SJSA1 (cell line): Measurements from ENCODE around the gene MGAT4D. TPM values are rescaled to one million over a fixed set of nuclear protein-coding genes. Genes with fewer than 3 reads are reported as not detected.
"Not testable (repeated sequence)": the region's sequence is repeated elsewhere in the genome, so short reads cannot be mapped to it uniquely, and the experiment has no call there.

Source experiments
- DNase-seq, 2 experiments: peaks; one replicate each; pipeline ENCODE4 v3.0.0-alpha.2; 2015 to 2020; ENCODE audit warnings: low spot score in 2 of 2, low read depth in 1 of 2
- H3K27ac ChIP-seq: fragments of 250-450 bp; sonication (Bioruptor Pico); 2 replicates; pipeline ENCODE4 v1.5.1; 2020; ENCODE audit warnings: mild to moderate bottlenecking, moderate library complexity
- H3K27me3 ChIP-seq: fragments of 250-450 bp; sonication (Bioruptor Pico); replicated peaks from 2 replicates; pipeline ENCODE4 v1.5.1; 2020; ENCODE audit warnings: mild to moderate bottlenecking, moderate library complexity
- H3K36me3 ChIP-seq: fragments of 250-450 bp; sonication (Bioruptor Pico); 2 replicates; pipeline ENCODE4 v1.5.1; 2020; ENCODE audit warnings: mild to moderate bottlenecking
- H3K4me1 ChIP-seq: fragments of 250-450 bp; sonication (Bioruptor Pico); replicated peaks from 2 replicates; pipeline ENCODE4 v1.6.1; 2021; ENCODE audit warnings: mild to moderate bottlenecking
- H3K4me3 ChIP-seq: fragments of 250-450 bp; sonication (Bioruptor Pico); 2 replicates; pipeline ENCODE4 v1.5.1; 2020; ENCODE audit warnings: mild to moderate bottlenecking
- H3K9me3 ChIP-seq: fragments of 250-450 bp; sonication (Bioruptor Pico); replicated peaks from 2 replicates; pipeline ENCODE4 v1.5.1; 2020; ENCODE audit warnings: mild to moderate bottlenecking
- total RNA-seq: library from RNA; depleted of rRNA; stranded (reverse); fragments of >200 nt; shearing (Covaris generic); gene quantifications from 2 replicates; pipeline ENCODE4 v1.2.3, GENCODE V29; 2014; rRNA removed

MGAT4D gene
- total RNA-seq: not detected in 2 replicates

DNA sequence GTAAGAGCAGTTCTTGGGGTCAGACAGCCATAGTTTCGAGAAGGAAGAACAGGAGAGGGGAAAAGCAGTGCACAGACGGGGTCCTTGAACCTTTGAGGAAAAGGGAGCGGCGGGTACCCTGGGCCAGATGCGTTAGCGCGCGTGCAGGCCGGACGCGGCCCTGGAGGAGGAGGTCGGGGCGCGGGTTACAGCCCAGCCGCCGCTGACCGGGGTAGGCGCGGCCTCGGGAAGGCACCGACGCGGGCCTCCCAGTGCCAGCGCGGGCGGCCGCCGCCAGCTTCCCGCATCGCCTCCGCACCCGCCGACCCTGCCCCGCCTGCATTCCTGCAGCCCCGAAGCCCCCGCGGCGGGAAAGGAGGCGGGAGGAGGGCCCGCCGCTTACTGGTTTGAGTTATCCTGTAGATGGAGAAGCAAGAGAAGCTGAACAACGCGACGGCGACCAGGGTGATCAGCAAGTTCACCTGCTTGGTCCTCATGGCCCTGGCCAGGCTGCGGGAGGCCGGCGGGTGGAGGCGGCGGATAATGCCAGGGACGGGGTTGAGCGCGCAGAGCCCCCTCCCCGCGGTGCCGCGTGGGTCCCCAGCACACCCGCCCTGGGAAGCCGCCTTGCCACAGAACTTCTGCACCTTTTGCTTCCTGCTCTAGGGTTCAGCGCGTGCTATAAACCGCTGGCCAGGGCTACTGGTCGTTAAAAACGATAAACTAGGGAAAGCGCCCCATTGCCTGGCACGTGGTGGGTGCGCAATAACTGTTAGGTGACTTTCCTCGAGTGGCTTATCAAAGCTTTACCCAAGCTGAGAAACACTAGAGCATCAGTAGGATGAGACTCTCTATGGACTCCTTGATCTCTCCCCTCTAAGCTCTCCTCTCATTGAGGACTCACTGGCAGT, at the start of gene MGAT4D:
Gene MGAT4D (minus strand): TSS at position 547 of the 890 bp plus-strand sequence. CDS start 71 bp downstream, at position 476.
- no peak within 1 kb of the TSS for H3K4me3 ChIP-seq
- H3K9me3 ChIP-seq: no peaks in the 10 kb centered on the region
- H3K27me3 ChIP-seq: peaks cover 56% of the 10 kb centered on the region
- H3K27ac ChIP-seq: no peak within 1 kb of the TSS
- no peaks in the 10 kb centered on the region for H3K36me3 ChIP-seq
- no peak for DNase-seq
- H3K4me1 ChIP-seq: no peaks in the 10 kb centered on the region

- H3K4me3 ChIP-seq: no peak overlapping the region
- H3K36me3 ChIP-seq: peaks cover 21% of the 10 kb centered on the region
- DNase-seq: peak in 1 of 2 experiments; percentile 63
- no peaks in the 10 kb centered on the region for H3K27me3 ChIP-seq
- peak overlapping the region; percentile 92 for H3K27ac ChIP-seq
- H3K4me1 ChIP-seq: peaks cover 20% of the 10 kb centered on the region
- H3K9me3 ChIP-seq: no peaks in the 10 kb centered on the region
Measured at GRCh38 chr4:140533951-140534480, 35.9 kb upstream of the MGAT4D start.

GRCh38 chr4:140529434-140529833, 31.3 kb upstream of the MGAT4D start:
- H3K9me3 ChIP-seq: no peaks in the 10 kb centered on the region
- DNase-seq: no peak
- H3K36me3 ChIP-seq: peaks cover 19% of the 10 kb centered on the region
- peaks cover 16% of the 10 kb centered on the region for H3K4me1 ChIP-seq
- no peaks in the 10 kb centered on the region for H3K27me3 ChIP-seq
- H3K27ac ChIP-seq: no peak overlapping the region
- H3K4me3 ChIP-seq: no peak overlapping the region

GRCh38 chr4:140523857-140524742, 26.0 kb upstream of the MGAT4D start, which contains the start of gene ELMOD2:
Gene ELMOD2 (plus strand): TSS chr4:140524168. CDS start chr4:140525429, 1,261 bp downstream.
- Histone ChIP-seq H3K27ac (peak within 1 kb of the TSS; percentile 77), H3K36me3 (peaks cover 13% of the 10 kb centered on the region), H3K4me3 (peak within 1 kb of the TSS; percentile 67), H3K4me1 (peaks cover 4% of the 10 kb centered on the region; the same call in 1 of the 2 replicates), H3K27me3 (no peaks in the 10 kb centered on the region), H3K9me3 (no peaks in the 10 kb centered on the region)
- peak; percentile 96 to 99 for DNase-seq

- Histone ChIP-seq H3K9me3 (no peaks in the 10 kb centered on the region), H3K36me3 (peaks cover 10% of the 10 kb centered on the region), H3K4me3 (peak overlapping the region; percentile 67), H3K27me3 (no peaks in the 10 kb centered on the region), H3K4me1 (peaks cover 4% of the 10 kb centered on the region; the same call in 1 of the 2 replicates), H3K27ac (no peak overlapping the region)
- DNase-seq: no peak
Measured at GRCh38 chr4:140523370-140523856, 25.3 kb upstream of the MGAT4D start.

DNA sequence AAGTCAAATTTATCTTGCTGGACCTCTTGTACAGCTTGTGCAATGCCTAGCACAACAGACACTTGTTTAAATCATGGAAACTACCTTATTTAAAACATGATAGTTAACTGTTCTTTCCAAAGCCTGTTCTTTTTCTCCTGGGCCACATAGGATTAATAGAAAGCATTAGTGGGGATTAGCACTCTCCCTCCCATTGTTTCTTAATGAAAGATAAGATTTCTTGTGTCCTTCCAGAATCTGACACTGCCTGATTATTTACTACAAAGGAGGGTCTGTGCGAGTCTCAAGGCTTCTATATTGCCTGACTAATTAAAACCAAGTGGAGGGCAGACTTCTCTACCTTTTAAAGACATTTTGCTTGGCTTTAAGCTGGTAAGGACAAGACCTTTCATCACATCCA, 17.3 kb upstream of the MGAT4D start:
- H3K36me3 ChIP-seq: no peaks in the 10 kb centered on the region
- H3K4me3 ChIP-seq: no peak overlapping the region
- no peaks in the 10 kb centered on the region for H3K9me3 ChIP-seq
- no peak for DNase-seq
- no peaks in the 10 kb centered on the region for H3K4me1 ChIP-seq
- H3K27me3 ChIP-seq: 0 out of 2 replicates have a peak, but pooled peaks cover 3% of the 10 kb centered on the region
- H3K27ac ChIP-seq: no peak overlapping the region

GRCh38 chr4:140513765-140514164, 15.7 kb upstream of the MGAT4D start:
- H3K27me3 ChIP-seq, H3K36me3 ChIP-seq, H3K9me3 ChIP-seq, H3K4me3 ChIP-seq, H3K27ac ChIP-seq, DNase-seq, H3K4me1 ChIP-seq: not testable (repeated sequence)

DNA sequence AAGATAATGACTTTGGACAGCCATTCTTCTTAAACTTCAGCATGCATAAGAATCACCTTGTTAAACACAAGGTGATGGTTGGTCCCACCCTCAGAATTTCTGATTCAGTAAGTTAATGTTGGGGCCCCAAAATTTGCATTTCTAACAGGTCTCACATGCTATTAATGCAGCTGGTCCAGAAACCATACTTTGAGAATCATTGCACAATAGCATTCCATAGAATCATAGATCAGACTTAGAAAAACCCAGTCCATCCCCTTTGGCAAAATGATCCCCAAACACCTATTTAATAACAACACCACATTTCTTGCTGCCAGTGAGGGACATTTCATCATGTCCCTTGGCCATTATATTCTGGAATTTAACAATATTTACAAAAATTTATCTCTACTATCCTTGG, 6.2 kb upstream of the MGAT4D start:
- no peaks in the 10 kb centered on the region for H3K9me3 ChIP-seq
- DNase-seq: no peak
- no peaks in the 10 kb centered on the region for H3K4me1 ChIP-seq
- no peak overlapping the region for H3K27ac ChIP-seq
- H3K27me3 ChIP-seq: peaks cover 29% of the 10 kb centered on the region
- H3K36me3 ChIP-seq: no peaks in the 10 kb centered on the region
- H3K4me3 ChIP-seq: no peak overlapping the region

GRCh38 chr4:140499391-140499790, 1.3 kb upstream of the MGAT4D start:
- Histone ChIP-seq H3K27me3 (peaks cover 58% of the 10 kb centered on the region), H3K27ac (no peak overlapping the region), H3K9me3 (no peaks in the 10 kb centered on the region), H3K36me3 (no peaks in the 10 kb centered on the region), H3K4me1 (no peaks in the 10 kb centered on the region), H3K4me3 (no peak overlapping the region)
- DNase-seq: no peak

DNA sequence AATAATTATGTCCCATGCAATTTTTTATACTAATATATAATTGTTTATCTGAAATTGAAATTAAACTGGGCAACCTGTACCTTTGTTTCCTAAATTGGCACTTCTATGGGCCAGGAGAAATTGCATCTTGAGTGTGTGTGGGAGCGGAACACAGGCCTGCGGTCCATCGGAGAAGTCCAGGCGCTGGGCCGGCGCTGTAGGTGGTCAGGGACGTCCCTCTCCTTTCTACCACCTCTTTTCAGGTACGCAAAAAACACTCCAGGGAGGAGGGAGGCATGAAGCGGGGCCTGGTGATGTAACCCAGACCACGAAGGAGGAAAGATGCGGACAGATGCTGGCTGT, 717 bp downstream of the MGAT4D start:
- peaks cover 52% of the 10 kb centered on the region for H3K27me3 ChIP-seq
- no peaks in the 10 kb centered on the region for H3K9me3 ChIP-seq
- no peak overlapping the region for H3K4me3 ChIP-seq
- no peak for DNase-seq
- H3K27ac ChIP-seq: no peak overlapping the region
- no peaks in the 10 kb centered on the region for H3K36me3 ChIP-seq
- no peaks in the 10 kb centered on the region for H3K4me1 ChIP-seq

DNA sequence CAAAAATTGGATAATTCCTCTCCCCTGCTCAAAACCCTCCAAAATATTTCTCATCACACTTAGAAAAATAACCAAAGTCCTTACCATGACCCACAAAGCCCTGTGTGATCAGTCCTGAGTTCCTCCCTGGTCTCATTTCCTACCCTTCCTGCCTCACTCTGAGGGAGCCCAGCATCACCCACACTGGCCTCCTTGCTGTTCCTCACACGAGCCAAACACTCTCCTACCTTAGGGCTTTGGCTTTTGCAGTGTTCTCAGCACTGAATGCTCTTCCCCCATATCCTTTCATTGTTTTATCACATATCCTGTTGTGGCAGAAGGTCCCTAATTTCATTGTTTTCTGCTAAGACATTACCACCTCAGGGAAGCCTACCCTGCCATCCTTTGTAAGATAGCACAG, 12.2 kb downstream of the MGAT4D start:
- no peaks in the 10 kb centered on the region for H3K36me3 ChIP-seq
- peaks cover 5% of the 10 kb centered on the region; the same call in 1 of the 2 replicates for H3K9me3 ChIP-seq
- no peaks in the 10 kb centered on the region for H3K4me1 ChIP-seq
- no peak for DNase-seq
- no peak overlapping the region for H3K27ac ChIP-seq
- H3K4me3 ChIP-seq: no peak overlapping the region
- H3K27me3 ChIP-seq: 0 out of 2 replicates have a peak, but pooled peaks cover 9% of the 10 kb centered on the region

GRCh38 chr4:140483445-140483844, 14.6 kb downstream of the MGAT4D start:
- H3K27me3 ChIP-seq: 0 out of 2 replicates have a peak, but pooled peaks cover 9% of the 10 kb centered on the region
- H3K4me3 ChIP-seq: no peak overlapping the region
- no peak overlapping the region for H3K27ac ChIP-seq
- no peak for DNase-seq
- peaks cover 5% of the 10 kb centered on the region; the same call in 1 of the 2 replicates for H3K9me3 ChIP-seq
- no peaks in the 10 kb centered on the region for H3K4me1 ChIP-seq
- no peaks in the 10 kb centered on the region for H3K36me3 ChIP-seq

DNA sequence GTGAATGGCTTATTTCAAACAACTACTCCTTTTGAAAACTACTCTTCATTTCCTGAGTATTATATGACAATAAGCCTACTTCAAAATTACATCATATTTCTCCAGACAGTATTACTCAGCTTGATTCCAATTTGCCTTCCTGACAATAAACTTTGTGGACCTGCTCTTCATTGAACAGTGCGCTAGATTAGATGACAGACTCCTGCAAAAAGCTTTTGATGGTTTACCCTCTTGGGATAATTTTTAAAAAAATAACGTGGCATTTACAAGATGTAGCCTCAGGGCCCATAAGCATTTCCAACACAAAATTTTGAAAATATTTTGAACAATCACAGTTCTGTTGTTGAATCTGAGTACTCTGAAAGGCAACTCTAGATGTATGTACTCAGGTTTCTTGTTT, 25.9 kb downstream of the MGAT4D start:
- Histone ChIP-seq H3K27me3 (no peaks in the 10 kb centered on the region; the same call in 1 of the 2 replicates), H3K27ac (no peak overlapping the region), H3K4me3 (no peak overlapping the region), H3K36me3 (no peaks in the 10 kb centered on the region), H3K4me1 (no peaks in the 10 kb centered on the region), H3K9me3 (no peaks in the 10 kb centered on the region)
- no peak for DNase-seq
